CD14-positive monocyte (primary cell): ENCODE measurements around the gene MDFI. TPM values are rescaled to one million over a fixed set of nuclear protein-coding genes. Genes with fewer than 3 reads are reported as not detected.

ENCODE experiments used
- DNase-seq, 3 donors: peaks; one replicate each; pipeline ENCODE4 v3.0.0-alpha.2; 2011 to 2022
- H2AFZ ChIP-seq: 2 replicates; pipeline ENCODE4 v1.6.0; 2012; ENCODE audit warnings: mild to moderate bottlenecking, low read depth, low read length, inconsistent platforms; ENCODE audit not compliant: insufficient read depth, poor library complexity, severe bottlenecking
- H3K27ac ChIP-seq, 2 donors: 1 replicate in 1 of 2; 2 replicates in 1 of 2; pipeline ENCODE4 v1.5.1; 2012 to 2013; ENCODE audit warnings: low read length in 2 of 2, control low read depth in 1 of 2, inconsistent platforms in 1 of 2, low read depth in 1 of 2, mild to moderate bottlenecking in 1 of 2
- H3K27me3 ChIP-seq, 2 donors: one replicate each; pipeline versions ENCODE4 v1.6.0 to v1.6.1; 2011 to 2013; ENCODE audit warnings: low read length in 2 of 2; ENCODE audit not compliant: control insufficient read depth in 2 of 2, insufficient read depth in 2 of 2
- H3K36me3 ChIP-seq, 2 donors: replicated peaks in 1 of 2; 1 replicate in 1 of 2; 2 replicates in 1 of 2; pipeline versions ENCODE4 v1.5.1 to v1.6.1; 2012 to 2013; ENCODE audit warnings: low read length in 2 of 2, control low read depth in 1 of 2, inconsistent platforms in 1 of 2, mild to moderate bottlenecking in 1 of 2; ENCODE audit not compliant: insufficient read depth in 2 of 2, control insufficient read depth in 1 of 2
- H3K4me1 ChIP-seq, 2 donors: 1 replicate in 1 of 2; 2 replicates in 1 of 2; pipeline versions ENCODE4 v1.5.1 to v1.6.1; 2012 to 2013; ENCODE audit warnings: low read length in 2 of 2, control low read depth in 1 of 2, inconsistent platforms in 1 of 2, mild to moderate bottlenecking in 1 of 2, moderate library complexity in 1 of 2; ENCODE audit not compliant: insufficient read depth in 2 of 2, control insufficient read depth in 1 of 2
- H3K4me2 ChIP-seq: replicated peaks from 2 replicates; pipeline ENCODE3; 2012; ENCODE audit warnings: low read length, moderate library complexity, mild to moderate bottlenecking; ENCODE audit not compliant: poor library complexity, severe bottlenecking; ENCODE audit errors: extremely low read depth
- H3K4me3 ChIP-seq, 3 experiments: fragments of 200-600 bp in 1 of 3; sonication (generic) in 1 of 3; replicated peaks in 1 of 3; 1 replicate in 2 of 3; 2 replicates in 1 of 3; pipeline ENCODE4 v1.5.1; 2011 to 2013; ENCODE audit warnings: low read length in 3 of 3, mild to moderate bottlenecking in 3 of 3, control low read depth in 2 of 3, low read depth in 2 of 3, inconsistent platforms in 1 of 3, moderate library complexity in 1 of 3
- H3K79me2 ChIP-seq: 2 replicates; pipeline ENCODE4 v1.6.0; 2012; ENCODE audit warnings: mild to moderate bottlenecking, control low read depth, inconsistent platforms, low read length, moderate library complexity; ENCODE audit not compliant: insufficient read depth
- H3K9ac ChIP-seq: 2 replicates; pipeline ENCODE4 v1.6.0; 2017; ENCODE audit warnings: low read length, mild to moderate bottlenecking; ENCODE audit not compliant: insufficient read depth, poor library complexity, severe bottlenecking
- H3K9me3 ChIP-seq, 2 donors: replicated peaks in 1 of 2; 1 replicate in 1 of 2; 2 replicates in 1 of 2; pipeline versions ENCODE4 v1.5.1 to v1.6.1; 2012 to 2013; ENCODE audit warnings: low read length in 2 of 2, control low read depth in 1 of 2; ENCODE audit not compliant: control insufficient read depth in 1 of 2, insufficient read depth in 1 of 2
- H4K20me1 ChIP-seq: 2 replicates; pipeline ENCODE4 v1.6.0; 2012; ENCODE audit warnings: mild to moderate bottlenecking, low read length, control low read depth, moderate library complexity; ENCODE audit not compliant: insufficient read depth
- H3K27ac Mint-ChIP-seq, 7 donors: one replicate each; pipeline ENCODE4 v1.8.0; 2020; ENCODE audit warnings: mild to moderate bottlenecking in 7 of 7, mixed read lengths in 7 of 7, moderate library complexity in 6 of 7, inconsistent platforms in 2 of 7
- H3K27me3 Mint-ChIP-seq, 3 donors: one replicate each; pipeline ENCODE4 v1.8.0; 2021 to 2022; ENCODE audit warnings: low read depth in 3 of 3, mild to moderate bottlenecking in 3 of 3, mixed read lengths in 3 of 3, moderate library complexity in 3 of 3, inconsistent platforms in 1 of 3
- H3K36me3 Mint-ChIP-seq, 2 donors: one replicate each; pipeline ENCODE4 v1.8.0; 2020; ENCODE audit warnings: mixed read lengths in 2 of 2, inconsistent platforms in 1 of 2, mild to moderate bottlenecking in 1 of 2
- H3K4me1 Mint-ChIP-seq: one replicate; pipeline ENCODE4 v1.8.0; 2020; ENCODE audit warnings: mild to moderate bottlenecking, mixed read lengths
- H3K4me3 Mint-ChIP-seq, 2 donors: one replicate each; pipeline ENCODE4 v1.8.0; 2020; ENCODE audit warnings: mild to moderate bottlenecking in 2 of 2, mixed read lengths in 2 of 2, moderate library complexity in 1 of 2
- H3K9me3 Mint-ChIP-seq, 7 donors: one replicate each; pipeline ENCODE4 v1.8.0; 2020 to 2022; ENCODE audit warnings: mixed read lengths in 7 of 7, mild to moderate bottlenecking in 6 of 7, moderate library complexity in 6 of 7, inconsistent platforms in 2 of 7
- WGBS: methylation state at CpG from one replicate; pipeline ENCODE4 v1.1.5; 2013; ENCODE audit warnings: missing lambda C conversion rate; ENCODE audit not compliant: insufficient coverage; 5-methylcytosine and 5-hydroxymethylcytosine counted together
- intact Hi-C, 2 donors: fragments of 100-400 bp; cut with micrococcal nuclease; formaldehyde crosslinking; loops; one replicate each; pipeline versions ENCODE4 v1.15.0 to v1.15.1; 2023
- polyA plus RNA-seq, 3 donors: library from polyadenylated mRNA; depleted of rRNA in 1 of 3; unstranded in 2 of 3; stranded (reverse) in 1 of 3; fragments of 300-500 nt in 2 of 3; fragments of >200 nt in 1 of 3; fragmentation: Illumina TruSeq in 2 of 3; gene quantifications; 1 replicate in 2 of 3; 2 replicates in 1 of 3; pipeline ENCODE4 v1.2.3, GENCODE V29; 2012 to 2021
- TF ChIP-seq, protein P1 (sequence below): fragments of 200-600 bp; IDR thresholded peaks from one replicate; pipeline ENCODE4 v1.8.0; 2022; ENCODE audit warnings: antibody characterized with exemption, mild to moderate bottlenecking

MDFI gene
- polyA plus RNA-seq, 3 donors = not detected

GRCh38 chr6:41683273-41683522 lies 44.9 kb downstream of the MDFI start:
- TF ChIP-seq, protein P1, sequence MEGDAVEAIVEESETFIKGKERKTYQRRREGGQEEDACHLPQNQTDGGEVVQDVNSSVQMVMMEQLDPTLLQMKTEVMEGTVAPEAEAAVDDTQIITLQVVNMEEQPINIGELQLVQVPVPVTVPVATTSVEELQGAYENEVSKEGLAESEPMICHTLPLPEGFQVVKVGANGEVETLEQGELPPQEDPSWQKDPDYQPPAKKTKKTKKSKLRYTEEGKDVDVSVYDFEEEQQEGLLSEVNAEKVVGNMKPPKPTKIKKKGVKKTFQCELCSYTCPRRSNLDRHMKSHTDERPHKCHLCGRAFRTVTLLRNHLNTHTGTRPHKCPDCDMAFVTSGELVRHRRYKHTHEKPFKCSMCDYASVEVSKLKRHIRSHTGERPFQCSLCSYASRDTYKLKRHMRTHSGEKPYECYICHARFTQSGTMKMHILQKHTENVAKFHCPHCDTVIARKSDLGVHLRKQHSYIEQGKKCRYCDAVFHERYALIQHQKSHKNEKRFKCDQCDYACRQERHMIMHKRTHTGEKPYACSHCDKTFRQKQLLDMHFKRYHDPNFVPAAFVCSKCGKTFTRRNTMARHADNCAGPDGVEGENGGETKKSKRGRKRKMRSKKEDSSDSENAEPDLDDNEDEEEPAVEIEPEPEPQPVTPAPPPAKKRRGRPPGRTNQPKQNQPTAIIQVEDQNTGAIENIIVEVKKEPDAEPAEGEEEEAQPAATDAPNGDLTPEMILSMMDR = no peak
- Mint-ChIP-seq H3K4me3 (peak overlapping the region; percentile 83 to 88), H3K27ac (peak overlapping the region in 2 of 7 donors; percentile 63 to 77), H3K27me3 (peaks cover 1 to 8% (median 3%) of the 10 kb centered on the region in 3 donors), H3K9me3 (peaks cover 0 to 2% (median 0%) of the 10 kb centered on the region in 7 donors), H3K36me3 (peaks cover 31 to 39% of the 10 kb centered on the region in 2 donors), H3K4me1 (peaks cover 18% of the 10 kb centered on the region)
- Histone ChIP-seq H4K20me1 (peaks cover 55% of the 10 kb centered on the region), H2AFZ (peak overlapping the region; percentile 77), H3K79me2 (no peaks in the 10 kb centered on the region), H3K27ac (no peak overlapping the region), H3K27me3 (no peaks in the 10 kb centered on the region), H3K4me3 (peak overlapping the region; percentile 40 to 77 (median 56)), H3K9me3 (no peaks in the 10 kb centered on the region), H3K36me3 (peaks cover 40 to 44% of the 10 kb centered on the region in 2 donors), H3K9ac (peak overlapping the region; percentile 67), H3K4me2 (peak overlapping the region; percentile 81), H3K4me1 (peaks cover 22 to 23% of the 10 kb centered on the region in 2 donors)
- intact Hi-C loops = loop anchor here (2.0 to 5.0 kb wide), 3 partner anchors 78 to 314 kb away; no protein-coding TSS in a partner anchor
- DNase-seq = no peak
- 5% methylated on average over 17 of the region's 18 CpGs for WGBS

GRCh38 chr6:41683523-41684310 lies 45.4 kb downstream of the MDFI start:
- H3K9me3 Mint-ChIP-seq = peaks cover 0 to 1% (median 0%) of the 10 kb centered on the region in 7 donors
- TF ChIP-seq, protein P1 = peak; percentile 96
- Histone ChIP-seq H3K36me3 (peaks cover 45 to 49% of the 10 kb centered on the region in 2 donors), H4K20me1 (peaks cover 60% of the 10 kb centered on the region), H3K4me1 (peaks cover 22 to 23% of the 10 kb centered on the region in 2 donors), H3K4me2 (peak overlapping the region; percentile 81), H2AFZ (peak overlapping the region; percentile 77), H3K9me3 (no peaks in the 10 kb centered on the region), H3K27me3 (no peaks in the 10 kb centered on the region), H3K27ac (no peak overlapping the region), H3K79me2 (no peaks in the 10 kb centered on the region), H3K9ac (peak overlapping the region; percentile 67), H3K4me3 (peak overlapping the region; percentile 40 to 77 (median 56))
- WGBS = 10% methylated on average over 36 of the region's 38 CpGs
- H3K36me3 Mint-ChIP-seq = peaks cover 36 to 44% of the 10 kb centered on the region in 2 donors
- H3K4me3 Mint-ChIP-seq = peak overlapping the region; percentile 83 to 88
- DNase-seq = peak; percentile 59 to 73 (median 61)
- intact Hi-C loops = loop anchor here (2.0 to 5.0 kb wide), 3 partner anchors 79 to 315 kb away; no protein-coding TSS in a partner anchor
- H3K27me3 Mint-ChIP-seq = peaks cover 1 to 8% (median 3%) of the 10 kb centered on the region in 3 donors
- H3K4me1 Mint-ChIP-seq = peaks cover 18% of the 10 kb centered on the region
- peak overlapping the region in 3 of 7 donors; percentile 54 to 77 (median 63) for H3K27ac Mint-ChIP-seq
